Measurements from ENCODE around the gene UBQLN1. TPM values are rescaled to one million over a fixed set of nuclear protein-coding genes. Genes with fewer than 3 reads are reported as not detected.

UBQLN1 gene
- total RNA-seq, 2 donors from 2014 or later, result 134 to 152 TPM

DNA sequence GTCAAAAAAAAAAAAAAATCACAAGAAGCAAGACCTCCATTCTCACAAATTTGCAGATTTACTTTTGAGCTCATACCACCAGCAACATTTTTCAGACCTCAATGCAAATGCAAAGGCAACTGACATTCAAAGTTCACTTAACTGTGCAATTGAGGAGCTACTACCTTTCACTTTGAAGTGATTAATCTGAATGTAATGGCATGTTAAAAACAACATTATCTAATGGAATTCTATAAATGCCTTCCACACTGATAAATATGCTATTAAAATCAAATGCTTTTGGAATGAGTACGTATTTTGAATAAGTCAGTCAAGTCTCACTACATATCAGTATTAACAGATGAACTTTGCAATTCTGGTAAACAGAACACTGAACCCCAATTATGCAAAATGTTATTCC is 32.3 kb downstream of the UBQLN1 start:
- Mint-ChIP-seq H3K4me3 (no peak overlapping the region), H3K4me1 (peaks cover 10% of the 10 kb centered on the region), H3K27me3 (no peaks in the 10 kb centered on the region), H3K36me3 (ENCODE audit: low read depth) (peaks cover 5% of the 10 kb centered on the region), H3K27ac (no peak overlapping the region)
- H3K9me3 ChIP-seq (ENCODE audit: control insufficient read depth, low read length, poor library complexity, severe bottlenecking), result no peaks in the 10 kb centered on the region
- ATAC-seq (no peak), DNase-seq (no peak)

DNA sequence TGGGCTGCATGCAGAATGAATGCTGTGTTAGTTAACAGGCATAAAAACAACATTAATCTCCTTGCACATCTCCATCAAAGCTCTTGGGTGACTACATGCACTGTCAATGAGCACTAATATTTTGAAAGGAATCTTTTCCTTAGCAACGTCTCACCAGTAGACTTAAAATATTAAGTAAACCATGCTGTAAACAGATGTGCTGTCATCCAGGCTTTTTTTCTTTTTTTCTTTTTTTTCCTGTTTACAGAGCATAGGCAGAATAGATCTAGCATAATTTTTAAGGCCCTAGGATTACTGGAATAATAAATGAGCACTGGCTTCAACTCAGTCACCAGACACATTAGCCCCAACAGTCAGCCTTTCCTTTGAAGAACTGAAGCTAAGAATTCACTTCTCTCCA is 36.3 kb downstream of the UBQLN1 start:
- Mint-ChIP-seq H3K27ac (peak overlapping the region; percentile 72), H3K36me3 (ENCODE audit: low read depth) (peaks cover 3% of the 10 kb centered on the region), H3K27me3 (no peaks in the 10 kb centered on the region), H3K4me3 (no peak overlapping the region), H3K4me1 (peaks cover 5% of the 10 kb centered on the region)
- ATAC-seq (no peak), DNase-seq (no peak)
- H3K9me3 ChIP-seq (ENCODE audit: control insufficient read depth, low read length, poor library complexity, severe bottlenecking), result no peaks in the 10 kb centered on the region

DNA sequence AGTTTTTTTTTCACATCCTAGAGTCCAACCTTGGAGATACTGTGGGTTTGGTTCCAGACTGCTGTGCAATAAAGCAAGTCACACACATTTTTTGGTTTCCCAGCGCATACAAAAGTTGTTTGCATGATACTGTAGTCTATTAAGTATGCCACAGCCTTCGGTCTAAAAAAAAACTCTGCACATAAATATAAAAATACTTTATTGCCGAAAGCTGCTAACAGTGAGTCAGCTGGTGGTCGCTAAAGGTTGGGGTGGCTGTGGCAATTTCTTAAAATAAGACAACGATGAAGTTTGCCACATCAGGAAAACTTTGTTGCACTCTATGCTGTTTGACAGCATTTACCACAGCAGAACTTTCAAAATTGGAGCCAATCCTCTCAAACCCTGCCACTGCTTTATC is 37.4 kb downstream of the UBQLN1 start:
- no peak for ATAC-seq
- Mint-ChIP-seq H3K4me3 (no peak overlapping the region), H3K36me3 (ENCODE audit: low read depth) (peaks cover 3% of the 10 kb centered on the region), H3K4me1 (peaks cover 7% of the 10 kb centered on the region), H3K27ac (no peak overlapping the region), H3K27me3 (no peaks in the 10 kb centered on the region)
- no peaks in the 10 kb centered on the region for H3K9me3 ChIP-seq (ENCODE audit: control insufficient read depth, low read length, poor library complexity, severe bottlenecking)
- no peak for DNase-seq

DNA sequence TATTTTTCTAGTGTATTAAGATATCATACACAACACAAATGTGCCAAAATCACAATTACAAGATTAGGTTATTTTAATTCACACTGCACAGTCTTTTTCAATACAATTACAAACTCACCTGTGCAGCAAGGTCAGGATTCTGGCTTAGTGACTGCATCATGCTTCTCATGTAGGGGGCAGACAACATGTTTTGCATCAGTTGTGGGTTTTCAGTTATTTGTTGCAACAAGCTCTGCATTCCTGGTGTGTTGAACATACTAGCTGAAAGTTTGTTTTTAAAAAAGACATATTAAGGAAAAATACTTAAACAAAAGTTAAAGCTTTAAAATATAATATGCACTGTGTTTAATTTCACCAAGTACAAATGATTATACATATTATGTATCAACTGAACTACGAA is 38.7 kb downstream of the UBQLN1 start:
- no peak for DNase-seq
- Mint-ChIP-seq H3K4me3 (no peak overlapping the region), H3K27me3 (no peaks in the 10 kb centered on the region), H3K4me1 (peaks cover 7% of the 10 kb centered on the region), H3K36me3 (ENCODE audit: low read depth) (peaks cover 2% of the 10 kb centered on the region), H3K27ac (no peak overlapping the region)
- no peaks in the 10 kb centered on the region for H3K9me3 ChIP-seq (ENCODE audit: control insufficient read depth, low read length, poor library complexity, severe bottlenecking)
- no peak for ATAC-seq

DNA sequence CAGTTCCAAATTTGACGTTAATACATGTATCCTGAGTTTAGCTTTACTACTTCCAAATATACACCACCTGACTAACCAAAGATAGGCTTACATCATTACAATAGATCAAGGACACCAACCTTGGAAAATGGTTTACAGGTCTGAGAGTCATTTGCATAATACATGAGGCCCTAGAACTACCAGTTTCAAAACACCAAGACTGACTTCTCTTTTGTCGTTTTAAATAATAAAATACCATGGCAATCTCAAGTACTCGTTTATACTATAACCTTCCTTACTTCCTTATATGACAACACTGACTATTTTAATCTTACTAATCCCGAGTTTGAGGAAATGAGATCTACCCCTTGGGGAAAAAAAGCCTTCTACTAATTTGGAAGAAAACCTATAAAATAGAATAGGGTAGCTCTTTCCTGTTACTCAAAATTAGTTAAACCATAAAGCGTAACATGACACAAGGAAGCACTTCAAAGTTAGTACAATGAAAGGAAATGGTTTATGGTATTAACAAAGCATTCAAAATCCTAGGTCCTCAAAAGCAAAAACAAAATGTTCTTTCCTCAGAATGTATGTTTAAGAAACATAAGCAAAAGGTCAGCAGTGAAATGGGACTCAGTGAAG is 42.1 kb downstream of the UBQLN1 start:
- no peaks in the 10 kb centered on the region for H3K9me3 ChIP-seq (ENCODE audit: control insufficient read depth, low read length, poor library complexity, severe bottlenecking)
- Mint-ChIP-seq H3K4me3 (no peak overlapping the region), H3K4me1 (peaks cover 4% of the 10 kb centered on the region), H3K27ac (peak overlapping the region; percentile 71), H3K36me3 (ENCODE audit: low read depth) (no peaks in the 10 kb centered on the region), H3K27me3 (no peaks in the 10 kb centered on the region)
- no peak for ATAC-seq
- no peak for DNase-seq

DNA sequence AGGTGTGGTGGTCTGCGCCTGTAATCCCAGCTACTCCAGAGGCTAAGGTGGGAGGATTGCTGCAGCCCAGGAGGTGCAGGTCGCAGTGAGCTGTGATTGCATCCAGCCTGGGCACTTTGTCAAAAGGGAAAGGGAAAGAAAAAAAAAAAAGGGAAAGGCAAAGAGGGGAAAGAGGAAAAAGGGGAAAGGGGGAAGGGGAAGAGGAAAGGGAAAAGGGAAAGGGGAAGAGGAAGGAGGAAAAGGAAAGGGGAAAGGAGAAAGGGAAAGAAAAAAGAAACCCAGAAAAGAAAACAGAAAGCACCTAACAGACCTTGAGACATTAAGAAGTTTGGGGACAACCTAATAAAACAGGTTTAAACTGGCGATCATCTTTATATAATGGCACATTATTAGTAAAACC is 44.8 kb downstream of the UBQLN1 start:
- Mint-ChIP-seq H3K4me1 (peaks cover 4% of the 10 kb centered on the region), H3K27me3 (no peaks in the 10 kb centered on the region), H3K36me3 (ENCODE audit: low read depth) (peaks cover 2% of the 10 kb centered on the region), H3K27ac (no peak overlapping the region), H3K4me3 (no peak overlapping the region)
- ATAC-seq (no peak), DNase-seq (no peak)
- no peaks in the 10 kb centered on the region for H3K9me3 ChIP-seq (ENCODE audit: control insufficient read depth, low read length, poor library complexity, severe bottlenecking)

DNA sequence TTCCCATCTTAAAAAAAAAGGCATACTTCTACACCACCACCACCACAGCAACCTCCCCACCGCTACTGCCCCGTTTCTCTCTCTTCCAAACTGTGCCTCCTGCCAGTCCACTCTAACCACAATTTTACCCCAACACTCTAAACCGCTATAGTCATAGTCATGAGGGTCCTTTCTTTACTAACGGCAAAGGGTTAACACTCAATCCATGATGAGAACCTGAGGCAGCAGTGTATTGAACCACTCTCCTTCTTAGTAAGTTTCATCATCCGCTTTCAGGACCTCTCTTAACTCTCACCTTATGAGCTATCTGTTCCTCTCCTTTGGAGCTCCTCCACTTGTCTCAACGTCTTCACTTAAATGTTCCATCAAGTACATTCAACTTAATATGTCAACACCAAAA is 50.8 kb downstream of the UBQLN1 start:
- ATAC-seq, result no peak
- H3K36me3 Mint-ChIP-seq (ENCODE audit: low read depth), result peaks cover 5% of the 10 kb centered on the region
- H3K4me3 Mint-ChIP-seq, result no peak overlapping the region

DNA sequence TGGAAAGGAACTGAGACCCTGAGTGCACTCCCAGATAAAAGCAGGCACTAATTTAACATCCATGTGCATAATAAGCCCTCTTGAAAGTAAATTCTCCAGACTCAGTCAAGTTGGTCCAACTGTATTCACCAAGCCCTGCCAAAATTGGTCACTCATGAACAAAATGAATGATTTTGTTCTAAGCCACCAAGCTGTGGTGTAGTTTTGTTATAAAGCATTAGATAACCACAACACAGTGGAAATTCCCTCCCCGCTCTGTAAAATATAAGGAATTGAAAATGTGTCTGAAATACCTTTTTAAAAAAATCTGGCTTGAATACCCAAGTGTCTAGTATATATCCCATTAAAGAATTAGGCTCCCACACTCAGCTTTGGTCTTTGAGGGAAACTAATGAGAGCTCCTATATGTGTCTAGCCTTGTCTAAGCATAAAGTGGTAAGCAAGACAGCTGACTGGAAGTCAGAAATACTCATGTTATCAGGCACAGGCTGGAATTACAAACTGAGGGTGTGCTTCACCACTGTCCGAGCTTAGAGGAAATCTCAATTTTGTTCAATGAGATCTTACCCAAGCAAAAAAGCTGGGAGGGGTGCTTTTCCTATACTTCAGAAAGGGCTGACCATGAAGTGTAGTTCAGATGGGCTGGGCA is 51.6 kb downstream of the UBQLN1 start:
- ATAC-seq (peak; percentile 12), DNase-seq (no peak)
- no peaks in the 10 kb centered on the region for H3K27me3 Mint-ChIP-seq
- peaks cover 8% of the 10 kb centered on the region for H3K36me3 Mint-ChIP-seq (ENCODE audit: low read depth)
- no peak overlapping the region for H3K27ac Mint-ChIP-seq
- no peaks in the 10 kb centered on the region for H3K9me3 ChIP-seq (ENCODE audit: control insufficient read depth, low read length, poor library complexity, severe bottlenecking)
- H3K4me1 Mint-ChIP-seq, result no peaks in the 10 kb centered on the region
- H3K4me3 Mint-ChIP-seq, result no peak overlapping the region

More for the DNA sequence above, 50.8 kb downstream of the UBQLN1 start:
- DNase-seq, result no peak
- H3K9me3 ChIP-seq (ENCODE audit: control insufficient read depth, low read length, poor library complexity, severe bottlenecking), result no peaks in the 10 kb centered on the region
- H3K27me3 Mint-ChIP-seq, result no peaks in the 10 kb centered on the region
- no peaks in the 10 kb centered on the region for H3K4me1 Mint-ChIP-seq
- H3K27ac Mint-ChIP-seq, result no peak overlapping the region

DNA sequence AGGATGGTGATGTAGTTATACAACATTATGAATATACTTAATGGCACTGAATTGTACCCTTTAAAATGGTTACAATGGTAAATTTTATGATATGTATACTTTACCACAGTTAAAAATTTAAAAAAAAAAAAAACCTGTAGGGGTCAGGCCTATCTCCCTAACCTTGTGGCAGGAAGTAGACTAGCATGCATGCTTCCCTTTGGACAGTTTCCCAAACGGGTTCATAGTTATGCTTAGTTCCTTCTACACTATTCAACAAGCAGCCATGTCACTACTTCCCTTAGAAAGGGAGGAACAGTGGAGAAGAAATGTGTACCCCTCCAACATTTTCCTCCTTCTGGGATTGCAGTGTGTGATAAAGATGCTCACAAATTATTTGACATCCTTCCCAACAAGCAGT is 52.3 kb downstream of the UBQLN1 start:
- no peaks in the 10 kb centered on the region for H3K27me3 Mint-ChIP-seq
- H3K4me1 Mint-ChIP-seq, result no peaks in the 10 kb centered on the region
- H3K9me3 ChIP-seq (ENCODE audit: control insufficient read depth, low read length, poor library complexity, severe bottlenecking), result no peaks in the 10 kb centered on the region
- DNase-seq, result no peak
- no peak for ATAC-seq
- H3K4me3 Mint-ChIP-seq, result no peak overlapping the region
- no peak overlapping the region for H3K27ac Mint-ChIP-seq
- H3K36me3 Mint-ChIP-seq (ENCODE audit: low read depth), result peaks cover 8% of the 10 kb centered on the region

DNA sequence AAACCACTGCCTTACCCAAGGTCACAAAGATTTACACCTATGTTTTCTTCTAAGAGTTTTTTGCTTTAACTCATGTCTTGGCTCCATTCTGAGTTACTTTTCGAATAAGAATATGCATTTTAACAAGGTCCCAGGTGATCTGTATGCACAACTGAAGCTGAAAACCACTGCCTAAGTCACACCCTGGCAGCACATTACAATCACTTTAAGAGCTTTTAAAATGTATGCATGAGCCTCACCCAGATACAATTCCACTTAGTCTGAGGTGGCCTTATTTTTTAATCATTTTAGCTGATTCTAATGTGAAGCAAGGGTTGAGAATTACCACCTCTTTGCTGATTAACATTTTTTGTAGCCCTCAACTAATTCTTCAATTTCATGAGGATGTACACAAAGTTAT is 55.3 kb downstream of the UBQLN1 start:
- peak overlapping the region; percentile 19 for H3K27ac Mint-ChIP-seq
- ATAC-seq (no peak), DNase-seq (no peak)
- H3K4me1 Mint-ChIP-seq, result peaks cover 4% of the 10 kb centered on the region
- no peaks in the 10 kb centered on the region for H3K27me3 Mint-ChIP-seq
- peaks cover 6% of the 10 kb centered on the region for H3K36me3 Mint-ChIP-seq (ENCODE audit: low read depth)
- H3K9me3 ChIP-seq (ENCODE audit: control insufficient read depth, low read length, poor library complexity, severe bottlenecking), result no peaks in the 10 kb centered on the region
- H3K4me3 Mint-ChIP-seq, result no peak overlapping the region

DNA sequence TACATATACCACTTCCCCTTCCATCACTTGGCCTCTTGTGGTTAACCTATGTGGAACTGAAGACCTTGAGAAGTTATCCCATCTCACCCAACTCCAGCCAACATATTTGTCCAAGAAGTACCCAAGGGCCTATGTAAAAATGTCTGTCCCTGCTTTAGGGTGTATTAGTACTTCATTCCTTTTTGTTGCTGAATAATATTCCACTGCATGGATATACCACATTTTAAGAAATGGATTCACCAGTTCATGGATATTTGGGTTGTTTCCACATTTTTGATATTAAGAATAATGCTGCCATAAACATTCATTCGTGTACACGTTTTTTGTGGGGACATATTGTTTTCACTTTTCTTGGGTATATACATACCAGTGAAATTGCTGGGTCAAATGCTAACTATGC is 56.2 kb downstream of the UBQLN1 start:
- Mint-ChIP-seq H3K4me3 (no peak overlapping the region), H3K4me1 (peaks cover 4% of the 10 kb centered on the region), H3K27ac (no peak overlapping the region), H3K36me3 (ENCODE audit: low read depth) (peaks cover 6% of the 10 kb centered on the region), H3K27me3 (no peaks in the 10 kb centered on the region)
- H3K9me3 ChIP-seq (ENCODE audit: control insufficient read depth, low read length, poor library complexity, severe bottlenecking), result no peaks in the 10 kb centered on the region
- ATAC-seq (no peak), DNase-seq (no peak)

DNA sequence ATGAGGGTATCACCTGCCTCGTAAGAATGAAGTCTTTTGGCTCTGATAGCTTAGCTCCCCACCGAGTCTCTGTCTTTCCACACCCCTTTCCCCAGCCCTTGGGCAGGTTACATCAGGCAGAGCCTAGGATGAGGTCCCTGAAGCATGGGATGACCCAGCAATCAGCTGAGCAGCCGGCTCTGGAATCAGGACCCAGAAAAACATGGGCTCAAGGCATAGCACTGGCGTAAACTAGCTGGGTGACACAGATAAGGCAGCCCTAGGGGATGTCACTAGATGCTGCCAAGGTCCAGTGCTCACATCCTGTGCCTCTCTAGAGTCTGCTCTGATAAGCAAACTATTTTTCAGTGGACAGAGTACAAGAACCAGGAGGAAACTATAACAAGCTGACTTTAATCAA is 58.2 kb downstream of the UBQLN1 start:
- no peaks in the 10 kb centered on the region for H3K27me3 Mint-ChIP-seq
- no peak overlapping the region for H3K27ac Mint-ChIP-seq
- peaks cover 6% of the 10 kb centered on the region for H3K36me3 Mint-ChIP-seq (ENCODE audit: low read depth)
- H3K4me3 Mint-ChIP-seq, result peak overlapping the region; percentile 59
- DNase-seq (no peak), ATAC-seq (peak; percentile 20)
- peaks cover 4% of the 10 kb centered on the region for H3K4me1 Mint-ChIP-seq
- H3K9me3 ChIP-seq (ENCODE audit: control insufficient read depth, low read length, poor library complexity, severe bottlenecking), result no peaks in the 10 kb centered on the region

DNA sequence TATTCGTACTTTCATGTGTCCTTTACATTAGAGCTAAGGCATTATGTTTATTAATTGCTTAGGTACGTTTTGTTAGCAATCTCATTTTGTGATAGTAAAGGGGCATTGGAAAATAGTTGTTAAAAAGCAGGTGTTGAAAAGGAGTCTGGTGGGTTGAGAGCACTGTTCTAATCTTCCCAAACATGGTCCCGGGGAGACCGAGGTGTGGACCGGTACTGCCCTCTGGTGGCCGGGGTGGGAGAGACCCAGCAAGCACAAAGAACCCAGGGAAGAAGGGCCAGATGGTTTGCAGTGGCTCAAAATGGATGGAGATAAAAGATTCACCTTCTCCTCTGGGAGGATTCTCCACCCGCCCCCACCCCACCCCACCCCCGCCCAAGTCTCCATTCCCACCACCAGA is 58.7 kb downstream of the UBQLN1 start:
- ATAC-seq (peak; percentile 94), DNase-seq (peak; percentile 62 to 74 (median 67))
- H3K9me3 ChIP-seq (ENCODE audit: control insufficient read depth, low read length, poor library complexity, severe bottlenecking), result no peaks in the 10 kb centered on the region
- peaks cover 6% of the 10 kb centered on the region for H3K36me3 Mint-ChIP-seq (ENCODE audit: low read depth)
- H3K27ac Mint-ChIP-seq, result no peak overlapping the region
- H3K4me1 Mint-ChIP-seq, result peaks cover 4% of the 10 kb centered on the region
- H3K4me3 Mint-ChIP-seq, result peak overlapping the region; percentile 33
- no peaks in the 10 kb centered on the region for H3K27me3 Mint-ChIP-seq

All from T-helper 17 cell (primary cell).